ENCODE results near the gene SMC6.

GRCh38 chr2:17616405-17616804, 137.2 kb downstream of the SMC6 start:
- no peak for TF ChIP-seq CTCF (optimal IDR thresholded peaks at IDR 0.05 in 1 of 3, IDR thresholded peaks at IDR 0.05 in 1 of 3, conservative IDR thresholded peaks at IDR 0.05 in 1 of 3; ENCODE audit: extremely low read depth in 1 of 3, insufficient read depth in 2 of 3, low read length in 3 of 3)
- TF ChIP-seq EZH2 (IDR thresholded peaks at IDR 0.05; ENCODE audit: low read length), result no peak
